NCI-H187 treated with DMSO at 0.1 percent for 48 hours (cell line): ENCODE results near the gene MAP1LC3A.
A peak's percentile ranks its signal among the peaks of the same experiment; 100 is the strongest.

Experiments used
- DNase-seq: peaks from one replicate; lab custom pipeline; 2025; lab: John Stamatoyannopoulos, UW

MAP1LC3A gene

GRCh38 chr20:34549291-34549928, 9.1 kb upstream of the MAP1LC3A start:
- DNase-seq: peak; percentile 13

GRCh38 chr20:34549929-34550305, 8.6 kb upstream of the MAP1LC3A start:
- DNase-seq: no peak

GRCh38 chr20:34552569-34552968, 5.9 kb upstream of the MAP1LC3A start:
- no peak for DNase-seq

DNA sequence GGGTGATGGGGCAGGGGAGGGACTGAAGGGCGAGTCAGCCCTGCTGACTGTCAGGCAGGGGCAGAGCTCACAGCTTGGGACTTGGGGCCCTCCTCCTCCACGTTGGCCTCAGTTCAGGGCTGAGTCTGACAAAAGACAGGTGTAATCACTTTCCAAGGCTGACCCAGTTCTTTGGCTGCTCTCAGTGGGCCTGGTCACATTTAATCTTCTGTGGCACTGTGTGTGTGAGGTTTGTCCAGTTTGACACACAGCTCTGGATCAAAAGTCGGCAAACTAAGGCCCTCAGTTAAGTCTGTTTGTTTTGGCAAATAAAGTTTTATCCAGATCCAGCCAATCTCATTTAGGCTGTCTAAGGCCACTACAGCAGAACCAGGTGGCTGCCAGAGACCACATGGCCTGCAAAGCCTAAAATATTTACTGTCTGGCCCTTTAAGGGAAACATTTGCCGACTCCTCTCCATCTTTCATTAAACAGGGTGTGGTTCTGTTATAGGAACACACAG, 5.1 kb upstream of the MAP1LC3A start:
- no peak for DNase-seq

- DNase-seq: no peak
These were observed 590 bp upstream of the MAP1LC3A start for GRCh38 chr20:34557936-34558319.

- no peak for DNase-seq
These were observed 1.0 kb downstream of the MAP1LC3A start for GRCh38 chr20:34559311-34560140.

- no peak for DNase-seq
These were observed 1.6 kb downstream of the MAP1LC3A start for GRCh38 chr20:34560141-34560523.

DNA sequence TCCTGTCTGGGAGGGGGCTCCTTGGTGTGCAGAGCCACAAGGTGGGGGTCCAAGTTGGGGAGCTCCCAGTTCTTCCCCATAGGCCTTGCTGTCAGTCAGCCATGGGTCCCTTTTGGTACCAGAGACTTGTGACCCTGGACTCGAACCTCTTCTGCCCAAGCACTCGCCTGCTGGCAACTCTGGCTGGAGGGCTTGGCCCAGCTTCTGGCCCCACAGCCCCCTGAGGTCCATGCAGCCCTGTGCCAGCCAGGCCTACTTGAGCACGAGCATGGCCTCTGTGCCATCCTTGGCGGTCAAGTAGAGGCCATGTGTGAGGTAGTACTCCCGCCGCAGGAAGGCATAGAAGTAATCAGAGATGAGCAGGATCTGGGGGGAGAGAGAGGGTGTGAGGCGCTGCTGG, 2.1 kb downstream of the MAP1LC3A start:
- no peak for DNase-seq

DNA sequence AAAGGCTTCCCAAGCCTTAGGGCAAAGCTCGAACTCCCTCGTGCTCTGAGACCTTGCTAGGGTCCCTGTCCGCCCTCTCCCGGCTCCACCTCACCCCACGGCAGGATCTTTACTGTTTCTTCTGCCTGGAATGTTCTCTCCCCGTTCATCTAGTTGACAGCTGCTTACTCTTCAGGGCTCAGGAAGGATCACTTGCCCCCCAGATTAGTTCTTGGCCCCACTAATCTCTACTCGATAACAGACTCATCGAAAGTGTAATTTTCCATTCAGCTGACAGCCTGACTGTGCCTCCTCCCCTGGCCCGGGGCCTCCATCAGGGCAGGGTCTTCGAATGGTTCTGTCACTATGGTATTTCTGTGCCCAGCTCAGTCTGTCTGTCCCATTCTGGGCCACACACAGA, 3.1 kb downstream of the MAP1LC3A start:
- no peak for DNase-seq

- DNase-seq: no peak
These were observed 4.1 kb downstream of the MAP1LC3A start for GRCh38 chr20:34562641-34563040.

DNA sequence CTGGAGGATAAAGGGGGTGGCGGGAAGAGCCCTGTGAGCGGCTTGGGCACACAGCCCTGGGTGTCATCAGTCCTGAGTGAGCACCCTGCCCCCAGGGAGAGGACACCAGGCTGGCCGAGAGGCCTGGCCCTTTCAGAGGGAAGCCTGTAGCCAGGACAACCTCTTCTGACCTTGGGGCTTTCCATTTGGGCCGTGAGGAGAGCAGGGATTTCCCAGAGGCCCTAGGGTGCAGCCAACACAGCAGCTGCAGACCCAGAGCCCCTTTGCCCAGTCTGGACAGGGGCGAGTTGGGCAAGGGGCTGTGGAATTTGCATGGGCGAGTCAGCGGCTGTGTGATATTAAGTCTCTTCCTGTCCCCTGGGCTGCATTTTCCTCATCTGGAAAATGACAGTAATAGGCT, 6.3 kb downstream of the MAP1LC3A start:
- no peak for DNase-seq

DNA sequence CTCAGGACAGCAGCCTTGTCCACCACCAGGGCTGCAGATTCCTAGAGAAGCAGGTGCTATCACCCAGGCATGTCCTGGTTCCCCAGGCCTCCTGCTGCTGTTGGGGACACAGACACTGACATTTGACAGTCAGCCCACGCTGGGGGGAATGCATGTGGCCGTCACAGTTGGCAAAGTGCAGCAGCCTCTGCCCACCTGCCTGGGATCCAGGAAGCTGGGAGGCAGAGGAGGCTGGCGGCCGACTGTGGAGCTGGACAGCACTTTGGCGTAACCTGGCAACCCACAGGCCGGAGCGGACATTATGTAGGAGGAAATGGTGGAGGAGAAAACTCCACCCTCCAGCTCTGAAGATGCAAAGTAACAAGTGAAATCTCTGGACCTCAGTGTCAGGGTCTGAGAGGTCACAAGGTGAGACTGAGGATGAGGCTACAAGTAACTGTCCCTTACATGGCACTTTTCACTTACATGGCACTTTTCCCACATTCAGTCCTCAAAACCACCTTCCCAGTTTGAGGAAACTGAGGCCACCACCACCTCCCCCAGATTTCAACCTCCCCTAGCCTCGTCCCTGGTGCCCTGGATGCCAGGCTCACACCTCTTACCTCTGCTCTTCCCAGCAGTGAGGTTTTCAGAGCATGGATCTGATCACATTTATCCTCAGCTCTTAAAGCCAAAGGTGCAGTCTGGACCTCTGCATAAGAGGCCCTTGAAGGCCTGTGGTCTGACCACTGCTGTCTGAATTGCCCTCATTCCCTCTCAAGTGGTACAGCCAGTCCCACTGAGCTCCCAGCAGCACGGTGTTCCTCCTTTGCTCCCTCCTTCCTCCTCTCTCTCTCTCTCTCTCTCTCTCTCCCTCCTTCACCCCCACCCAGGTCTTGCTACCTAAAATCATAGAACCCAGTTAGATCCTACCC, 8.7 kb downstream of the MAP1LC3A start:
- no peak for DNase-seq

DNA sequence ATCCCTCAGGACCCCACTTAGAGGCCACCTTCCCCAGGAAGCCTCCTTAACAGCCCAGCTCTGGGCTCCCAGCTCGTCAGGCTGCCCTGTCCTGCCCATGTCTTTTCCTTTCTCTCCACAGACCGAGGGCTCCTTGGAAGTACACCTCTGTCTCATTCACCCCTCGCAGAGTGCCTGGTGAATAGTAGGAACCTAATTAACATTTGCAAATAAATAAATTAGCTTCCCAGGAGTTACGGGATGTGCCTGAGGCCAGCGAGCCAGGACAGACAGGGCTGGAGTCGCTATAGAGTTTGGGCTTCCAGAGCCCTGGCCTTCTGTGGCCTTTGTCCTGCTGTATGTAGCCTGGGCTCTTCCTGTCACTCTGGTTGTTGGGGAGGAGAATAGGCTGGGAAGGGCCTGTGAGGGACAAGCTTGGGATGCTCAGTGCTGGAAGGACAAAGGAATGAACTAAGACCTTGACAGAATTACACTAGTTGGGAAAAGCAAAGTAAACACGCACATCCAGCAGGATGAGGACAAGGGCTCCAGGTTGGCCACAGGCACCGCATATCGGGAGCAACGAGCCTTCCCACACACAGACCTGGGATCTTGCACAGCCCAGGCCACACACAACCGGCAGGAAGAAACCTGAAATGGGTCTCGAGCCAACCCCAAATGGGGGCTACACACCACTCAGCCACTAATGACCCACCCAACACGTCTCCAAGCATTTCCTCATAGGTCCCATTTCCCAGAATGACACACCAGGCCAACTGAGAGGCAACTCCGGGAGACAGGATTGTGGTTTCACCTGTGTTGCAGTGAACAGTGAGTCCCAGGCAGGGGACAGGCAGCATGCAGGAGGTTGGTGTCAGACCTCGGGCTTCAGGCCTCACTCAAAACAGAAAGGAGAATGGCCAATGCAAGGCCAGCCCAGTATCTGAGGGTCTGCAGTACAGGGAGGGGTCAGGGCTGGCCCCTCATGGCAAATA, 9.7 kb downstream of the MAP1LC3A start:
- no peak for DNase-seq

- no peak for DNase-seq
These were observed 11.1 kb downstream of the MAP1LC3A start for GRCh38 chr20:34569598-34569997.

- no peak for DNase-seq
These were observed 12.4 kb downstream of the MAP1LC3A start for GRCh38 chr20:34570859-34571306.

DNA sequence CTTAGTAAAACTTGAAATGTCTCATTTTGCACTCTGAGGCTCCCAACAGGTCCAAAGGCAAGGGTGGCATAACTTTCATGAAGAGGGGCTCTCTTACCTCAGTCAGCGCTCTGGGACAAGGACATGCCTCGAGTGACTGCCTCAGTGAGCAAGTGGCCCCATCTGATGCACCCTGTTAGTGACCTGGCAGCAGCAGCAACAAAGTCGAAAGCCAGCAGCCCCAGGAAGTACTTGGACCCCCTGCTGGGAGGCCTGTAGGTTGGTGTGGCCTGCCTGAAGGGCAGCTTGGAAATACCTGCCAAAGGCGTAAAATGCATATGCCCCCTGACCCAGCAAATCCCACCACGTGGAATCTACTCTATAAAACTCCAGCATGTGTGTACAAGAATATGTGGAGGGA, 13.2 kb downstream of the MAP1LC3A start:
- no peak for DNase-seq

DNA sequence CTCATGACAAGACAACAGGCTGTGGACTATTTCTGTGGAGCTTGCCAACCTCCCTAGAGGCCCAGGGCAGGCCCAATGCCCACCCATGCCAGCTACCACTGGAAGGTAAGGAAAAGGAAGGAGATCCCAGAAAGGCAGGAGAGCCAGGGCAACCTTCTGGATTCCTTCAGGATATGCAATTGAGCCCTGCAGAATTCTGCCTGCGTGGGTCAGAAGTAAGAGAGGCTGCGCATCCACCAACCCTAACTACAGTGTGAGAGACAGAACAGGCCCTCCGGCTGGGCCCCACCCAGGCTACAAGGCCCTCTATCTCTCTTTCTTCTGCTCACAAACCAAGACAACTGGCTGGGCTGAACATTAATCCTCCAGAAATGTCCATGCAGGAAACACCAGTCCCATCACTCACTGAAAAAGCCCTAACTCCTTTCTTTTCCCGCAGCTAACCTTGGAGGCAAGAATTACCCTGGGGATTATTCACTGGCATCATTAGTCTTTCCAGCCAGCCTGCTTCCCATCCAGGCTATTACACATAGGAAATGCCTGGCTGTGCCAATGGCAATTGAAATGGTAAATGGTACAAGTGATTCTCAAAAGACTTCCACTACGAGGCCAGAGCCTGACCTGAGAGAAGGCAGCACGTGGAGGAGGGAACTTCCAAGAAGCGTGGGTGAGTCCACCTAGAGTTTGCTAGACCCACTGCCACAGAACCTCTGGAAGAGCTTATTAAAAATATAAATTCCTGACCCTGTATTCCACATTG, 15.2 kb downstream of the MAP1LC3A start:
- no peak for DNase-seq

DNA sequence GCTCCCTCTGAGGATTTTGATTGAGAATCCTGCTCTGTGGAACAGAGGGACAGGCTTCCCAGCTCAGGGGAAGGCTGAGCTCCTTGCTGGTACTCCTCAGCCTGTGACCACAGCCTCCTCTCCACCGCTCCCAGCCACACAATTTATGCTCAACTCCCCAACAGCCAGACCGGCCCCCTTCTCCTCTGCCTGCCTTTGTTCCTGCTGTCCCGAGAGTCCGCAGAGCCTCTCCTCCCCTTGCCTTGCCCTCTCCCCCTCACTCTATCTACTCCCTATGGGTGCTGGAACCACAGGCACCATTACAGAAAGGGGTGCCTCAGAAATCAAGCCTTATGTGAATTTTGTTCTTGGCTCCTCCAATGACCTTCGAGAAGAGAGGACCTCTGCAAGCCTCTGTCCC, 15.9 kb downstream of the MAP1LC3A start:
- DNase-seq: no peak

DNA sequence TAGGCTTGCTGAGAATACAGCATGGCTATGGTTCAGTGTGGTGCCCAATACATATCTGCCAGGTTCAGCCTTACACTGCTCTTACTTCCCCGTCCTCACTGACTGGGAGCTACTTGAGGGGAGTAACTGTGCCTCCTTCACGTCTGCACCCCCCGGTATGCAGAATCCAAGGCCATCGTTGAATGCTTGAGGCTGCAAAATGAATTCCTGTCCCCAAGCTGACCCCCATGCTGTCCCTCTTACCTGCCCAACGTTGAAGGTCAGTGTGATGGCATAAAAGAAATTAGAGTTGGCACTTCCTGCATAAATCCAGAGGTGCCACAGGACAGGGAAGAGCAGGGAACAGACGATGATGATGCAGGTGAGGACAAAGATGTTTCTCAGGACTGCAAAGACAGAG, 16.3 kb downstream of the MAP1LC3A start:
- DNase-seq: no peak

GRCh38 chr20:34575271-34575670, 16.8 kb downstream of the MAP1LC3A start:
- DNase-seq: no peak
